Thyroid gland (tissue), 4 donors: ENCODE data around the gene NME7.

Source experiments
- CTCF ChIP-seq, 6 experiments: fragments of 200-600 bp in 3 of 6; fragments of 450-650 bp in 3 of 6; sonication (generic) in 3 of 6; IDR thresholded peaks; one replicate each; pipeline ENCODE4 v1.5.1; 2016 to 2019; ENCODE audit warnings: antibody characterized with exemption in 6 of 6, mild to moderate bottlenecking in 2 of 6, inconsistent platforms in 1 of 6, moderate library complexity in 1 of 6
- POLR2A ChIP-seq, 2 donors: fragments of 450-650 bp; IDR thresholded peaks; one replicate each; pipeline ENCODE4 v1.6.1; 2017; ENCODE audit warnings: antibody characterized with exemption in 2 of 2, mild to moderate bottlenecking in 2 of 2, moderate library complexity in 1 of 2

DNA sequence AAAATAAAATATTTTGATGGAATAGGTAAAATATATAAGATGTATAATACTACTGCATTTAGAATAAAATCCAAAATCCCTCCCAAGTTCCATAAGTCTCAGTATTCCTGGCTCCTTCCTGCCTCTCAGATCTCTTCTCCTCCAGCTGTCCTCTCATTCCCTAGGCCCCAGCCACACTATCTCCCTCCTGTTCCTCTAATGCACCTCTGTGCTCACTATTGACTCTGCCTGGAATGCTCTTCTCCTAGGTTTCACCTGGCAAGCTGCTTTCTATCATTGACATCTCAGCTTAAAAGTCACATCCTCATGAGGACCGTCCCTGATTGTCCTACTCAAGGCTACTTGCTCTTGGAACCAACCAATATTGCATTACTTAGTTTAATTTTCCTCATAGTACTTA, 7.2 kb downstream of the NME7 start:
- TF ChIP-seq CTCF (IDR thresholded peaks at IDR 0.05) (no peak), POLR2A (IDR thresholded peaks at IDR 0.05) (no peak)
